HG02938 (cell line): ENCODE measurements around the gene DAG1.

ENCODE experiments used
- ATAC-seq: cut with Tn5 transposase; IDR thresholded peaks from one replicate; pipeline ENCODE4 v1.9.1; 2021; ENCODE audit warnings: mild to moderate bottlenecking, moderate library complexity; ENCODE audit not compliant: unreplicated experiment

Gene DAG1

DNA sequence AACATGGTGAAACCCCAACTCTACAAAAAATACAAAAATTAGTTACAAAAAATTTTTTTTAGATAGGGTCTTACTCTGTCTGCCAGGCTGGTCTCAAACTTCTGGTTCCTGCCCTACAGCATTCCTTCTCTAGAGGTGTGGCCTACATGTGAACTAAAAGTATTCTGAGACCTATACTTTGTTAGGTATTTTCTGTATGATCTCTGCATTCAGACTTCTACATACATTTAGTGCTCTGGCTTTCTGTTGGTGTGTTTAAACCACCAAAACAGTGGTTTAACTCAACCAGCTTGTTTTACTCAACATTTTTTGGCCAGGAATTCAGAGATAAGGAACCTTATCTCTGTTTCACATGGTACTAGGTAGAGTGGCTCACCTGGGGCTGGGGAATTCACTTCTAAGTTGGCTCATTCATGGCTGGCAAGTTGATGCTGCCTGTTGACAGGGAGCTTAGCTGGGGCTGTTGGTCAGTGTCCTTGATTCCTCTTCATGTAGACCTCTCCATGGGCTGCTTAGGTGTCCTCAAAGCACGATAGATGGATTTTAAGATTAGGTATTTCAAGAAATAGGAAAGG lies 42.8 kb downstream of the DAG1 start:
- ATAC-seq: no peak

DNA sequence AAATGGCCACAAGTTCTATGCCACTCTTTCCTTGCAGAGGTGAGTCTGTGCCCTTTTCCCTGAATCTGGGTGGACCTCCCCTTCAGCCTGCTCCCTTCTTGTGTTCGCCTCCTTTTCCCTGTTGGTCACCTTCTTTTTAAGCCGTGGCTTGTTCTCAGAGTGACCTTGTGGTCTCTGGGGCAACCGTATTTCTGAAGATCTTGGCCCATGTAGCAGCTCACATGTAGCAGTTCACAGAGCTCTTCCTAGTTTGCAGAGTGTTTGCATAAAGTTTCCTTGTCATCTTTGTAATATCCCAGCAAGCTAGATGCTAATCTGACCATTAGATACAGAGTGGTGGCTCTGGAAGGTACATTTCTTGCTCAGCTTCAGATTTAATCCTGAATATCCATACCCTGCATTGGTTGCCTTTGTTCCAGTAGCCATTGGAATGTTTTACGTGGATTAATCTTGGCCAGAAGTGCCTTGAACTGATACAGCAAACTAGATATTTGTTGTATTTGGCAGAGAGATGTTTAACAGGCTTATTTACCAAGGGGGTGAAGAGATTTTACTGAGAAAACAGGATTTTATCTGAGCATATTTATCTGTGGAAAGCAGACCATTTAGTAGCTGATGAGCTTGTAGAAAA lies 43.5 kb downstream of the DAG1 start:
- ATAC-seq: no peak

DNA sequence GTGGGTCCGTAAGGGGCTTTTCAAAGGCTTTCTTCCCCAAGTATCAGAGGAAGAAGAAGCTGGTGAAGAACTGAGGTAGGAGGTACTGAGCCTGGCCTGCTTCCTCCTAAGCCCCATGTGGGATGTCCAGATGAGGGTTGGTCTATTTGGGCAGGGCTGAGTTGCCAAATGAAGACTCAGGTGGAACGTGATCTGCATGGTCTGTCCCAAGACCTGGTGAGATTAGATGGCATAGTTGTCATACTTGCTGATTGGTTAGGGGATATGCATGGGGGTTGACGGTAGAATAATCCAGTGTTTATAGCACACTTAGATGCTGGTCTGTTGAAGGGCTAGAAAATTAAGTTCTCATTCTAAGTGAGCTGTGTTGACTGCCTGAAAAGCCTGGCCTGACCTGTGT lies 47.9 kb downstream of the DAG1 start:
- ATAC-seq: no peak

DNA sequence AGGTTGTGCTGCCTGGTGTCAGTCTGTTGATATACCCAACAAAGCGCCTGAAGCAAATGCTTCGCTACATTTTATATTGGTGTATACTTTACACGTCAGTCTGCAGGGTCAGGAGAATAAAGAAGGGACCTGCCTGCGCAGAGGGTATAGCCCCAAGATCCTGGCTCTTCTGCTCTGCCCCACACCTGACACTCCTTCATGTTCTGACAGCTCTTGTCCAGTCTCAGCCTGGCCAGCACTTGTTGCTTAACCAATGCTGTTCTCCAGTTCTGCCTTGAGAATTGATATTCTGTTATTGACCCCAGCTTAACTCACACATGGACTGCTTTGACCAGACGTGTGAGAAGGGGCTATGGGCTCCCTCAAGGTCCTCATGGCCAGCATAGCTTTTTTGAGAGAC lies 48.4 kb downstream of the DAG1 start:
- ATAC-seq: no peak

DNA sequence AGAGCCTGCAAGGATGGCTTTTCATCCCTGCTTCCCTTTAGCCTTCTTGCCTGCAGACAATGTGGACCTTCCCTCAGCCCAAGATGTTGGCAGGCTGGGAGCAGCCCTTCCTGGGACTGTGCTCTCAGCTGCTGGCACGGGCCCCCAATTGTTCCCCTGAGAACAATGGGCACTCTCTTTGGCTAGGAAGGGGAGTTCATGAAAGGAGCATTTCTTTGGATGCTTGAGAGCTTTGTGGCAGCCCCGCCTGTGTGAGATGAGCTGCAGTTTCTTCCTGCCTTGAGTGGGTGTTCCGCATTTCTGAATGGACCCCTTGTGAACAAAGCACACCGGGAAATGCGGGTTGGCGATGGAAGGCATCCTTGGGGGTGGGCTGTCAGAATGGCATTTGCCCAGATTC lies 49.2 kb downstream of the DAG1 start:
- no peak for ATAC-seq

DNA sequence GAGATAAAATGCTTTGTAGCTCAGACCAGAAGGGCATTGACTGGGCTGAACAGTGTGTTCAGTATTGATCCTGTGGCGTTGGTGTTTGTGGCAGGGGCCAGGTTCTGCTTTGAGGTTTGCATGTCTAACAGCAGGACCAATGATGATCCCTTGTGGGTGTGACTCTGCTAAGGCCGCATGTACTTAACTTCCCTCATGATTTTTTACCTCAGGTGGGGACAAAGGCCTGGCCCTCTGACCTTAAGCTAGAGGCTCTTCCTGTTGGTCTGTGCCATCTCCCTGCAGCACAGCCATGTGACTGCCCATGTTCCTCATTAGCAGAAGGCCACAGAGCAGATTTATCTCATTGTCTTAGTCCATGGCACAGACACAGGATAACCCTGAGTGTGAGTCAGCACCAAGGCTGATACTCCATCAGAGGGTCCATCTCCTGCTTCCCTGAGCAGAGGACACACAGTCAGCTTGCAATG lies 49.9 kb downstream of the DAG1 start:
- no peak for ATAC-seq

DNA sequence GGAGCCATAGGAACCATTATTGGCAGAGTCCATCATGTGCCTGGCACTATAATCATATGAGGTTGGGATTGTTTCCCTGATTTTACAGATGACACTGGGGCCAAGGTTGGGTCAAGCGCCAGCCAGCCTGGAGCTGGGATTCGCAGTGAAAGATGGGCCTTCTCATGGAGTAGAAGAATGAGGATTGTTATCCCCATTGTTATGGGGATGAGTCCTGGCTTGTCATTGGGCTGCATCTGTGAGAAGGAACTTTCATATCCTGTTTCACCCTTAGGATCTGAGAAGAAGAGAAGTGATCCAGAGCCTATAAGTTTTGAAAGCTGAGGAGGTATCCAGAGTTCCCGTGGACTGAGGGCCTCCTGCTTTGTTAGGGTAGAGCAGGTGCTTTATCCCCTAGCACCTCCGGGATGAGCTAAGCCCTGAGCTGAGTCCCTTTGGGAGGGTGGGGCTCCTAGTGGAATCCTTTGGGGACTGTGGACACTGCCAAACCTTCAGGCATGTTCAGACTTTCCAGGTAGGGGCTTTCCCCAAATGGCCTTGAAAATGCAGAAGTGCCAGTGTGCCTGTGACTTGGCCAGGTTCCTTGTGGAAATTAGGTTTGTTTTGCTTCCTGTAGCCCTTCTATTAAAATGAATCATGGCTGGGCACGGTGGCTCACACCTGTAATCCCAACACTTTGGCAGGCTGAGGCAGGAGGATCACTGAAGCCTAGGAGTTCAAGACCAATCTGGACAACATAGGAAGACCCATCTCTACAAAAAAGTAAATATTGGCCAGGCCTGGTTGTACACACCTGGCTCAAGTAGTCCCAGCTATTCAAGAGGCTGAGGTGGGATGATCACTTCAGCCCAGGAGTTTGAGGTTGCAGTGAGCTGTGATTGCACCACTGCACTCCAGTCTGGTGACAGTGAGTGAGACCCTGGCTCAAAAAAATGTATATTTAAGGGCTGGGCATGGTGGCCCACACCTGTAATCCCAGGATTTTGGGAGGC lies 54.0 kb downstream of the DAG1 start:
- no peak for ATAC-seq

DNA sequence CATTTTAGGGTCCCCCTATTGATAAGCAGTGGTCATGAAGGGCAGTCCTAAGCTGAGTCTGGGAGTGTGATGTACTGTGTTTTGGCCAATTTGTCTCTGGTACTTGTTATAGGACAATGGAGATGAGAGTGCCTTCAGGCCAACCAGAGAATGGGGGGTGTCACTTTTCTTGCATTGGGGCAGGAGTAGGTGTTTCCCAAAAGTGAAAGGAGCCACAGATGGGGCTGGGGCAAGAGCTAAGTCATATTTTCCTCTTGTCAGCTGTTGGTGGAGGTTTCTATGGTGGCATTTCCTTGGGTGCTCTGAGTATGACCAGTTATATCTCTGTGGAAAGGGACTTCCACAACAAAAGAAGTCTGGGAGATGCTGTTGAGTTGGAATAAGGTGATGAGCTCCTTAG lies 59.5 kb downstream of the DAG1 start:
- ATAC-seq: no peak

DNA sequence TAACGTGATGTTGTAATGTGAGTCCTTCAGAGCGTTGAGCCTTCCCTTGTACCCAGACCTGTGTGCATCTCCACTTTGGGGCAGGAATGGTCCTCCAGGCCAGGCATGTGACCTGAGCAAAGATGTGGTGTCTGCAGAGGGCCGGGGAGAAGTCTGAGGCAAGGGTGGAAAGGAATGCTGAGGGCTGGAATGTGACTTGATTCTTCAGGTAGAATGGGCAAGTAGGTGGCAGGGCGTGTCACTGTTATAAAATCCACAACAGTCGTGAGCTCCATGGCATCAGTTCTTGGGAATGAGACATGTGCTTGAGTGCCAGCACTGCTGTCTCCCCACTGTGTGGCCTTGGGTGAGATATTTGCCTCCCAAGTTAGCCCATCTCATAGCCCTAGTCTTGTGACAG lies 60.2 kb downstream of the DAG1 start:
- no peak for ATAC-seq

DNA sequence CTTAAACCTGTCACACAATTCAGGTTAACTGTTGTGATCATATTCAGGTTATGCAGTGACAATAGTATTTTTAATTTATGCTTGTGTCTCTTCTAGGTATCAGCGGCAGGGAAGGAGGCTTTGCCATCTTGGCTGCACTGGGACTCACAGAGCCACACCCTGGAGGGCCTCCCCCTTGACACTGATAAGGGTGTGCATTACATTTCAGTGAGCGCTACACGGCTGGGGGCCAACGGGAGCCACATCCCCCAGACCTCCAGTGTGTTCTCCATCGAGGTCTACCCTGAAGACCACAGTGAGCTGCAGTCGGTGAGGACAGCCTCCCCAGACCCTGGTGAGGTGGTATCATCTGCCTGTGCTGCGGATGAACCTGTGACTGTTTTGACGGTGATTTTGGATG lies 60.6 kb downstream of the DAG1 start:
- ATAC-seq: no peak

DNA sequence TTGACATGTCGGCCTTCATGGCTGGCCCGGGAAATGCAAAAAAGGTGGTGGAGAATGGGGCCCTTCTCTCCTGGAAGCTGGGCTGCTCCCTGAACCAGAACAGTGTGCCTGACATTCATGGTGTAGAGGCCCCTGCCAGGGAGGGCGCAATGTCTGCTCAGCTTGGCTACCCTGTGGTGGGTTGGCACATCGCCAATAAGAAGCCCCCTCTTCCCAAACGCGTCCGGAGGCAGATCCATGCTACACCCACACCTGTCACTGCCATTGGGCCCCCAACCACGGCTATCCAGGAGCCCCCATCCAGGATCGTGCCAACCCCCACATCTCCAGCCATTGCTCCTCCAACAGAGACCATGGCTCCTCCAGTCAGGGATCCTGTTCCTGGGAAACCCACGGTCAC lies 61.2 kb downstream of the DAG1 start:
- no peak for ATAC-seq

DNA sequence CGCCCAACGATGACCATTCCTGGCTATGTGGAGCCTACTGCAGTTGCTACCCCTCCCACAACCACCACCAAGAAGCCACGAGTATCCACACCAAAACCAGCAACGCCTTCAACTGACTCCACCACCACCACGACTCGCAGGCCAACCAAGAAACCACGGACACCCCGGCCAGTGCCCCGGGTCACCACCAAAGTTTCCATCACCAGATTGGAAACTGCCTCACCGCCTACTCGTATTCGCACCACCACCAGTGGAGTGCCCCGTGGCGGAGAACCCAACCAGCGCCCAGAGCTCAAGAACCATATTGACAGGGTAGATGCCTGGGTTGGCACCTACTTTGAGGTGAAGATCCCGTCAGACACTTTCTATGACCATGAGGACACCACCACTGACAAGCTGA lies 61.6 kb downstream of the DAG1 start:
- ATAC-seq: no peak

DNA sequence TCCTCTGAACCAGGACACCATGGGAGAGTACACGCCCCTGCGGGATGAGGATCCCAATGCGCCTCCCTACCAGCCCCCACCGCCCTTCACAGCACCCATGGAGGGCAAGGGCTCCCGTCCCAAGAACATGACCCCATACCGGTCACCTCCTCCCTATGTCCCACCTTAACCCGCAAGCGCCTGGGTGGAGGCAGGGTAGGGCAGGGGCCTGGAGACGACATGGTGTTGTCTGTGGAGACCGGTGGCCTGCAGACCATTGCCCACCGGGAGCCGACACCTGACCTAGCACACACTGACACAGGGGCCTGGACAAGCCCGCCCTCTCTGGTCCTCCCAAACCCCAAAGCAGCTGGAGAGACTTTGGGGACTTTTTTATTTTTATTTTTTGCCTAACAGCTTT lies 63.0 kb downstream of the DAG1 start:
- no peak for ATAC-seq

DNA sequence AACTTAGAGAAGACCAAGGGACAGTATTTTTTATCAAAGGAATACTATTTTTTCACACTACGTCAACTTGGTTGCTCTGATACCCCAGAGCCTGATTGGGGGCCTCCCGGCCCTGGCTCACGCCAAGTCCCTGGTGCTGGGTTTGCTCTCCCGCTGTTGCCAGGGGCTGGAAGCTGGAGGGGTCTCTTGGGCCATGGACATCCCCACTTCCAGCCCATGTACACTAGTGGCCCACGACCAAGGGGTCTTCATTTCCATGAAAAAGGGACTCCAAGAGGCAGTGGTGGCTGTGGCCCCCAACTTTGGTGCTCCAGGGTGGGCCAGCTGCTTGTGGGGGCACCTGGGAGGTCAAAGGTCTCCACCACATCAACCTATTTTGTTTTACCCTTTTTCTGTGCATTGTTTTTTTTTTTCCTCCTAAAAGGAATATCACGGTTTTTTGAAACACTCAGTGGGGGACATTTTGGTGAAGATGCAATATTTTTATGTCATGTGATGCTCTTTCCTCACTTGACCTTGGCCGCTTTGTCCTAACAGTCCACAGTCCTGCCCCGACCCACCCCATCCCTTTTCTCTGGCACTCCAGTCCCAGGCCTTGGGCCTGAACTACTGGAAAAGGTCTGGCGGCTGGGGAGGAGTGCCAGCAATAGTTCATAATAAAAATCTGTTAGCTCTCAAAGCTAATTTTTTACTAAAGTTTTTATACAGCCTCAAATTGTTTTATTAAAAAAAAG lies 63.9 kb downstream of the DAG1 start:
- ATAC-seq: no peak

DNA sequence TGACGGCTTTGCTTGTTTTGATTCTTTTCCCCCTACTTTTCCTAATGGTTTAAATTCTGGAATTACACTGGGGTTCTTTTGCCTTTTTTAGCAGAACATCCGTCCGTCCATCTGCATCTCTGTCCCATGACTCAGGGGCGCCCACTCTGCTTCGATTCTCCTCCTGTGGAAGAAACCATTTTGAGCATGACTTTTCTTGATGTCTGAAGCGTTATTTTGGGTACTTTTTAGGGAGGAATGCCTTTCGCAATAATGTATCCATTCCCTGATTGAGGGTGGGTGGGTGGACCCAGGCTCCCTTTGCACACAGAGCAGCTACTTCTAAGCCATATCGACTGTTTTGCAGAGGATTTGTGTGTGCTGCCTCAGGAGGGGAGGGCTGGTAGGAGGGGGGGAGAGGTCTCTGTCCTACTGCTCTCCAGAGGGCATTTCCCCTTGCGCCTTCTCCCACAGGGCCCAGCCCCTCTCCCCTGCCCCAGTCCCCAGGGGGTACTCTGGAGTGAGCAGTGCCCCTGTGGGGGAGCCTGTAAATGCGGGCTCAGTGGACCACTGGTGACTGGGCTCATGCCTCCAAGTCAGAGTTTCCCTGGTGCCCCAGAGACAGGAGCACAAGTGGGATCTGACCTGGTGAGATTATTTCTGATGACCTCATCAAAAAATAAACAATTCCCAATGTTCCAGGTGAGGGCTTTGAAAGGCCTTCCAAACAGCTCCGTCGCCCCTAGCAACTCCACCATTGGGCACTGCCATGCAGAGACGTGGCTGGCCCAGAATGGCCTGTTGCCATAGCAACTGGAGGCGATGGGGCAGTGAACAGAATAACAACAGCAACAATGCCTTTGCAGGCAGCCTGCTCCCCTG lies 64.7 kb downstream of the DAG1 start:
- no peak for ATAC-seq

DNA sequence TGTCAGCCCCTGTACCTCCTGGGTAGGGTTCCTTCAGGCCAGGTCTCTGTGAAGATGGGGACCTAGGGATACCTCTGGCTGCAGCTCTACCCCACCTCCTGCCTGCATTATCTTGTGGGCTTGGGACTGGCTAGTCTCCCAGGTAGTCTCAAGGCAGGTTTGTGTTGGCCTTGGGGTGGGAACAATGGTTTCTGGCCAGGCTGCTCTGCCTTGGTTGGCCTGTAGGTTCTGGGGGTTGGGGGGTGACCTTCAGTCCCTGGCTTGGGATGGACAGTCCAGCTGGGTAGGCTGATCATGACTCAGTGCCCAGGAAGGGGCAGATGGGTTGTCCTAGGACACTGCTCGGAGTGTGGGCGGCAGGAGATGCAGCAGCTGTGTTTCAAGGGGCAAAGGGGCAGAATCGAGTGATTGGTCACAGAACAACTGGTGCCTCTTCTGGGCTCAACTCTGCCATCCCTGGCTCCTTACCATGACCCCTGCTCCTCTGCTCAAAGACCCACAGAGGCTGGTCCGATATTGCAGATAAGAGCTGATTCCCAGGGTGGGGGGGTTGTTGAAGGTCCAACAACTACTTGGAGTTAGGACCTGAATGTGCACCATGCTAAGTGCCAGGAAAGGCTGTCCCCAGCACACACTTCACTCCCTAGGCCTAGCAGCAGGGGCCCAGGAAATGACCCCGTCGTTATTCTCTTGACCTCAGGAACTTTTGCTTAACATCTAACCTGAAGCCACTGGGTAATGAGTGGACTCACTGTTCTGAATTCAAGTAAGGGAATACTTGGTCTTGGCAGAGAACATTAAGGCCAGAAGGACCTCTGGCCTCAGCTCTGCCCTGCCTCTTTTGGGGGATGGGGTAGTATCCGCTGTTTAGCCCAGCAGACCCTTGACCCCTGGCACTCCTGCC lies 66.2 kb downstream of the DAG1 start:
- ATAC-seq: no peak

DNA sequence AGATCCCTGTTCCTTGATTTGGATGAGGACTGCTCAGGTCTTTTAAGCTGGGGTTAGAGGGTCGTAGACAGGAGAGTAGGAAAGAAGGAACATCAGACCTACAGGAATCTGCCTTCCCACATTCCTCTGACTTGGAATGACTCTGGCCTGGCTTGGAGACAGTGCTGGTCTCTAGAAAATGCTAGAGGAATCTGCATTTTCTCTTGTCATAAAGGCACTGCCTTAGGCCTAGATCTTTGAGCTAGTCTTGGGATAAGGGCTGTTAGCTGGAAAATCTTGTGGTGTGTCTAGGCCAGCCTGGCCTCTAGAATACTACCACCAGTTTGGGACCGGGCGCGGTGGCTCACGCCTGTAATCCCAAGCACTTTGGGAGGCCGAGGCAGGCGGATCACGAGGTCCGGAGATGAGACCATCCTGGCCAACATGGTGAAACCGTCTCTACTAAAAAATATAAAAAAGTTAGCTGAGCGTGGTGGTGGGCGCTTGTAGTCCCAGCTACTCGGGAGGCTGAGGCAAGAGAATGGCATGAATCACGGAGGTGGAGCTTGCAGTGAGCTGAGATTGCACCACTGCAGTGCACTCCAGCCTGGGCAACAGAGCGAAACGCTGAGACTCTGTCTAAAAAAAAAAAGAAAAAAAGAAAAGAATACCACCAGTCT lies 66.9 kb downstream of the DAG1 start:
- ATAC-seq: no peak

DNA sequence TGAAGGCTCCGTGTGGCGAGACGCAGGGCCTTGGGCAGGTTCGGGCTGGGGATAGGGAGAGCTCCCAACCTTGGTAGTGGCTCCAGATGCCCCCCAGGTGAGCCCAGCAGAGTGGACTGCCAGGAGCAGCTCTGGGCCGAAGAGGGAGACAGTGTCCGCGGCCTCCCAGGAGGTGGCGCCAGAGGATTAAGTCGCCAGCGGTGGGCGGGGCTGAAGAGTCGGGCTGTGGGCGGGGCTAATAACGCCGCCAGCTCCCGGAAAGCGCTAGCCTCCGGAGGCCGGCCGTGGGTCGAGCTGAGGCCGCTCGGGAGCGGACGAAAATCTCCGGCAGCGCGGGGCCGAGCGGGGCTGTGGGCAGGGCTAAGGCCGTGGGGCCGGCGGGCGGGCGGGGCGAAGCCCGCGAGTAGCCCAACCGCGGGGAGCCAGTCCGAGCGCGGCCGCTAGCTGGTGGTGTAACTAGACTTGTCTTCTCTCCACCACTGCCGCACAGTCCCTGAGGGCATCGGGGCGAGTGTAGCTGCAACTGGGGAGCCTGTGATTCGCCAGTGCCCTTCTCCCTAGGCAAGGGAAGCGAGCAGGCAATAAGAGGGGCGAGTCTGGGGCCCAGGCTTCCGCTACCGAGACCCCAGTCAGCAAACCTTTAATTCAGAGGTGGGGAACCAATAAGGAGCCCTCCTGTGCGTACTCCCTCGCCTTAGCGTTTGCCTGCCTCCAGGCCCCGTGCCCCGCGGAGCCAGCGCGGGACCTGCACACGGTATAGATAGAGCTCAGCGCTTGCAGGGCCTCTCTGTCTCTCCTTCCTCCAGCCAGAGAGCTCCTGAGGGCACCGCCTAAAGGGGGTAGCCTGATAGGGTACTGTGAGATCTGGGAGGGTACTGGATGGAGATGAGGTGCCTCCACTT lies 69.8 kb downstream of the DAG1 start:
- ATAC-seq: peak; percentile 81
